GM21390 (cell line): ENCODE data around the gene DPP4.
"Not testable (repeated sequence)": the region's sequence is repeated elsewhere in the genome, so short reads cannot be mapped to it uniquely, and the experiment has no call there.

ENCODE experiments used
- ATAC-seq: cut with Tn5 transposase; IDR thresholded peaks from one replicate; pipeline ENCODE4 v1.9.1; 2021; ENCODE audit not compliant: unreplicated experiment

Gene DPP4

DNA sequence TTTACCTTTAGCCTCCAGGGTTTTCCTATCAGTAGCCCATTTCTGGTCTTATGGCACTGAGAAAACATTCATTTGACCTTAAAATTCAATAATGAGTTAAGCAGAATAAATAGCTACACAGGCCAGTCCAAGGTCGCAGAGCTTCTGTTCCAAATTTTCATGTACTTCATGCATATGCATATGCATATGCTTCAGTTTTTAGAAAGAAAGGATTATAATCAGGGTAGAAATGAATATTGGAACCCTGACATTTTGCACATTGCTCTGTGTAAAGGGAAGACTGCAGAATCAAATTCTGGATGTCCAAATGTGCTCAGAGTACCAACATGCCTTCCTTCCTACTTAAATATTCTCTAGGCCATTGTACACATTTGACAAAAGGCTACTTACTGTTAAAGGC lies 104.9 kb downstream of the DPP4 start:
- no peak for ATAC-seq

DNA sequence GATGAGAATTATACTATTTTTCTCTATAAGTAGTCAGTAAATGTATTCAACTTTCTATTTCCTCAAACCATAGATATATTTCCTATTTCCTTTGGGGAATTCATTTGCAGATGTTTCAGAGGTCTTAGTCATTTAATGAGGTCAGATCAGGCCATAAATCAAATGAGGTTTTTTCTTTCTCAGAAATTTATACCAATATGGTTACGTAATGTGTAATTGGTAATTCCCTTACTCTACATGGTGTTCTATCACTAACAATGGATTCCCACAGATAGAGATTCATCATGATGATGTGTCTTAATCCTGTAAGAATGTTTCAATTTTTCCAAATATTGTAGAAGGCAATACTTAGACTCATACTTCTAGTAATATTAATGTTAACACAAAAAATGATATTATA lies 108.0 kb downstream of the DPP4 start:
- ATAC-seq = no peak

DNA sequence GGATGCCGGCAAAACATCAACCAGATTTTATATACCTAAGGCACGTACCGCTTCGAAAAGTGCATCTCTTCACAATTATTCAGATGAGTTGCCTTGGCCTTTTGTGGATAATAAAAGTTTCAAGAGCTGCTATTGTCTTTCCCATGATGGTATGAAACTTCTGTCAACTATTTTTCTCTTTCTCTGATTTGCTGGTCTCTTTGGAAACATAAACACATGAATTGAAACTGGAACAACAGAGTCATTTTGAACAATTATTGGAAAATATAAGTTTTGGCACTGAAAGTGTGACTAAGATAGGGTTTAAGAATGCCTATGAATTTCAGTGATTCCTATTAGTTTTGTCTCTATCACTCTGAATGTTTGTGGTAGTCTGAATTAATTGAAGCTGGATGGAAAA lies 109.9 kb downstream of the DPP4 start:
- no peak for ATAC-seq

DNA sequence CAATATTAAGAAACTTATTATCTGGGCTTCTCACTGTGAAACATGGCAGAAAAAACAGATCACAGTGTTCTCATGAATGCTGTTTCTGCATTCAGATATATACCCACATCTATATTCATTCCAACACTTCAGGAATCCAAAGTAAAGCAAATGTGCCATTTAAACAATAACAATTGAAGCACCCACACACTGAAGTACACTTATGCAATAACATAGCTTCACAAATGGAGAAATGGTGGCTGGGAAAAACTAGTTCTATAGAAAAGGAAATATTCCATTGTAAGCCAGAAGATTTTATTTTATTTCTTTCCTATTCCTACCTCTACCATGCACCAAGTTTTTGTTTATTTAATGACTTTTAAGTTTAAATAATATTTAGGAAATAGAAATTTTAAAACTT lies 111.9 kb downstream of the DPP4 start:
- ATAC-seq = no peak

DNA sequence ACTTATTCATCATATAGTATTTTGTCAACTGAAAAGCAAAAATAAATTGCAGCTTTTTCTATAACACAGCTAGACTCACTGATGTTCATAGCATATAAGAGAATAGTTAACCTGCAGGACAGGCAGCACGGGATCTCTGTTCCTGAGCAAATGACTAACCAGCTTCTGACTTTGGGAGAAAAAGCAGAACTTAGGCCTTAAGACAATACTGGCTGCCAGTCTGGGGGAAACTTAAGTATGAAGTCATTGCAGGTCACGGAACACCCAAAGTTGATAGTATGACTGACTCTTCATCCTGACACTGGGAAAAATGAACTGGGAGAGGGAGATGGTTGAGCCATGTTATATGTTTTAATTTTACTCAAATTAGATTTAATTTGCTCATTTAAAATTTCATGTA lies 113.0 kb downstream of the DPP4 start:
- no peak for ATAC-seq

DNA sequence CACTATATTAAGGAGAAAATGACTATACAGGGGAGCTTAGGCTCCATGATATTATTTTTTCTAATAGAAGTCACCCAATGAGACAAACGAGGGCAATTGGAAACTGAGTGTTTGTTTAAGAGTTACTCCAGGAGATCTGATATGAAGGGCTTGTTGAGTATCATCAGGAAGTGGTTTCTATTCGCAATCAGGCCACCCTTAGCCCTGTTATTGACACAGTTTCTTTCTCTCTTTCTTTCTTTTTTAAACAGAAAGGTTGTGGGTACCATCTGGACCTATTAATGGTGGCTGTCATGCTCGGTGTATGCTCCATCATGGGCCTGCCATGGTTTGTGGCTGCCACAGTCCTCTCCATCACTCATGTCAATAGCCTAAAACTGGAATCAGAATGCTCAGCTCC lies 117.3 kb downstream of the DPP4 start:
- ATAC-seq = no peak

DNA sequence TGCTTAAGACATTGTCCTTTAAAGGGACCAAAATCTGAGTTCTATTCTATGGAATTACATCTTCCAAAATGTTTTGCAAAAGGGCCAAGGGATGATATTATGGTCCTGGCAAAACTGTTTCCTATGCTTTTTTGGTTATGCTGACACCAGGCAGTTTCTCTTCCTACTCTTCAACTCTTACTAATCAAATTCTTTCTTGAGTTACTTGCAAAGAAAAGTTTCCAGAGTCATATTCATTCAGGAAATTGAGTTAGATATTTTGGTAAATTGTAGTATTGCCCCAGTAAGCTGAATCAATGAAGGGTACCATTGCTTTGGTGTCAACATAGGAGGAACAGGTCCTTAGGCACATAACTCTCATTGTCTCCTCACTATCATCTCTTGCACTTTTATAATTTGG lies 118.8 kb downstream of the DPP4 start:
- ATAC-seq = no peak

DNA sequence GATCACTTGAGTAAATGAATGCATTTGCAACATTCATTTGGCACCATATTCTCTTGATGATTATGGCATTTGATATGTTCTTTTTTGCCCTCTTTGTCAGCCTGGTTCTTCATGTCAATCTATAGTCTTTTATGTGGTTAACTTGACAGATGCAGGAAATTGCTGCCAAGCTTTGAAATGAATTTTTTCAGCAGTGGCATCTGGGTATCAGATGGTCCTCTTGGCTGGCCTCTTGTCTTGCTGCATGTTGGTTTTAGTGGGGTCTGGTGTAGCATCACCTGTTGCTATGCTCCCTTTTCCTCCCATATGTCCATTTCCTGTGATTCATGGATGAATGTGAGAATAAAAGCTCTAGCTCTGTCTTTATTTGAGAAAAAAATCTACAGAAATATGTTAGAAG lies 119.9 kb downstream of the DPP4 start:
- ATAC-seq = no peak

DNA sequence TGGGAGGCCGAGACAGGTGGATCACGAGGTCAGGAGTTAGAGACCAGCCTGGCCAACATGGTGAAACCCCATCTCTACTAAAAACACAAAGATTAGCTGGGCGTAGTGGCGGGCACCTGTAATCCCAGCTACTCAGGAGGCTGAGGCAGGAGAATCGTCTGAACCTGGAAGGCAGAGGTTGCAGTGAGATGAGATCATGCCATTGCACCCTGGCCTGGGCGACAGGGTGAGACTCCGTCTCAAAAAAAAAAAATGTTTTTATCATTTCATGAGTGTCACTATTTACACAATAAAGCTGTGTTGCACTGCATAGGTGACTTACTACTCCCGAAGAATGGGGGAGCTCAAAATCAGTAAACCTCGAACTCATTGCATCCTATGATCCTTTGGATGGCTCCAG lies 120.6 kb downstream of the DPP4 start:
- ATAC-seq = not testable (repeated sequence)

DNA sequence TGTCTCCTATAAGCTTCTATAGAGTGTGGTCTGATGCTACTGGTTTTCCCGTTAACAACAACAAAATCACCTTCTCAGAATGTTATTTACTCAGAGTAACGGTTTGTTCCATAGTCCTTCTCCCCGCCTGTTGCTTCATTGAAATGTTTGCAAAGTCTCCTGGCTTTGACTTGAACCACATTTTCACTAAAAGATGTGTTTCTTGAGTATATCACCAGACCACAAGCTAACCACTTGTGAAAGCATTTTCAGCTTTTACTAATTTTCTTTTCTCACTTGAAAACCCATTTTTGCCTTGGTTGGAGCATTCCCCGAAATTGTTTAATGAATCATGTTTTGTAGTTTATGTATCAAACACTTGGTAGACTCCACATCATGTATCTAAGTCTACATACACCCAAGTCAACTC lies 121.2 kb downstream of the DPP4 start:
- no peak for ATAC-seq

DNA sequence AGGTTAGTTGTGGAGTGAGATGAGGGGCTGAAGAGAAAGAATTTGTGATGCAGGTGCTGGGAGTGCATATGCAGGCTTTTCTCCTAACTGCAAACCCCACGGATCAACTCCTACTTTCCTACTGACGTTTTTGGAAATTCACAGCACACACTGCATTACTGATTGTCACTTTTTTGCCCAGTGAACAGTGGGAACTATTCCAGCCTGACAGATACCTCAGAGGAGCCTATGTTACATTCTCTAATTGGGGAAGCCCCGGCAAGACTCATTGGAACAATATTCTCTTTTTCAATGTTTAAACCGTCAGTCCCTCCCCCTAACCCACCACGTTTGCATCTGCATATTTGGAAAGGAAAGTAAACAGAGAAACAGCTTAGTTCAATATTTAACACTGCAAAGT lies 126.2 kb downstream of the DPP4 start:
- no peak for ATAC-seq

DNA sequence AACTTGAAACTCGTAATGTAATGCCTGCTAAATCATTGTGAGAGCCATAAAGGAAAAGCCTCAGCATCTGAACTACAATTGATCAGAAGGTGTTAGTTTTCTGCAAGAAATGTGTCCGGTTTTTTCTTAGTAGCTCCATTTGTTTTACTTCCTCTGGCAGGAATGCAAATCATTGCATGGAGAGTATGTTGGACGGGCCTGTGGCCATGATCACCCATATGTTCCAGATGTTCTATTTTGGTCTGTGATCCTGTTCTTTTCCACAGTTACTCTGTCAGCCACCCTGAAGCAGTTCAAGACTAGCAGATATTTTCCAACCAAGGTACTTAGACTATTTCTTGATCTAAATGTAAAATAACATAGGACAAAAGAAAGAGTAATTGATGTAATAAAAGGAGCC lies 126.6 kb downstream of the DPP4 start:
- ATAC-seq = no peak

DNA sequence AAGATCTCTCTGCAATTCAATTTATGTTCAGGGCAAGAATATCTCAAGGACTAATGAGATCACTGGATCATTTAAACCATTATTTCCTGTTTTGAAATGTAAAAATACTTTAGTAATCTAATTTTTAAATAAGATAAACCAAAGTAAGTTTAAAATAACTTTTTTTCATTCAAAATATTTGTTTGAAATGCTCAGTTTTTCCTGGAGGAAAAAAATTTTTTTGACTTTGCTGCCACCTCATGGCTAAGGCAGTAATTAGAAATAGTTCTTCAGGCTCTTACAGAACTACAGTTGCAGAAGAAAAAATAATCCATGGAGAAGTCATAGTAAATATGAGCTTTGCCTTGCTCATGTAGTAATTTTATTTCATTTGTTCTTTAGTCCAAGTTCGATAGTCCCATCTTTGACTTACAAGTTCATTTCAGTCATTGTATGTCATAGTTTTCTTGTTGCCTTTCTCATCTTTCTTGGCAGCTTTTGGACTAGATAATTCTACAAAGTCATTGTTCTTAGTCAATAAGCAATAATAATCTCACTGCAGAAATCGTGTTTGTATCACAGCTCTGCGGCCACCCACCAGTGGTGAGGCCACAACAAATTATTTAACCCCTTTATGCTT lies 127.4 kb downstream of the DPP4 start:
- ATAC-seq = no peak

DNA sequence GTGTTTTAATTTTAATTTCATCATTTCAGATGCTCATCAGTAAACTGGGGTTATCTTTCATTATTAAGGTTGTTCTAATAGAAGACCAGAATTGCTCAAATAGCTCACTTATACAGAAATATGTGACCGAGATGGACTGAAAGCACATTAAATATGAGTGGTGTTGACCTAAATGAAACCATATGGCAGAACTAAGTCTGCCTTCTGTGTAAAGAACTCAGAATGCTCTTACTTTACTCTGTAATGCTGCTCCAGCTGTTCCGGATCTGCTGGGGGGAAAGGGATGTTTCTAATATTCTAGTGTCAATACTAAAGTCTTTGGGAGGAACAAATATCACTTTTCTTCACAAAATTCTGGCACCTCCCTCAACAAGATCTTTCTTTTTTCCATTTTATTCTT lies 131.0 kb downstream of the DPP4 start:
- ATAC-seq = no peak
